HG02943 (cell line): Measurements from ENCODE around the gene CZIB.
"Not testable (repeated sequence)": the region's sequence is repeated elsewhere in the genome, so short reads cannot be mapped to it uniquely, and the experiment has no call there.

ENCODE experiments used
- ATAC-seq: cut with Tn5 transposase; IDR thresholded peaks from one replicate; pipeline ENCODE4 v1.9.1; 2021; ENCODE audit warnings: mild to moderate bottlenecking, low read depth, moderate library complexity; ENCODE audit not compliant: unreplicated experiment

Gene CZIB

DNA sequence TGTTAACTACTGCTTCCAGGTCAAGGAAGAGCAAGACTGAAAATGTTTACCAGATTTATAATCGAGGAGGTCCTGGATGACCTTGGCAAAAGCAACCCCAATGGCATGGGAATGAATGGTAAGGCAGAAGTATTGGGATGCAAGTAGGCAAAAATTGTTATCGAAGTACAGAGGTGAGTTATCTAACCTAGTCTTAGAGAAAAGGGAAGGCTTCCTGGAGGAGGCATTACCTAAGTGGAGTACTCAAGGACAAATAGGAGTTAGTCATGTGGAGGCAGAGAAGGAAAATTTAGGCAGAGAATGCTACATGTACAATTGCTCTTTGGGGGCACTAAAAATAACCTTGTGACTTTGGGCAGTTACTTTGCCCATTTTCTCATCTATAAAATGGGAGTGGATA, 21.4 kb upstream of the CZIB start:
- no peak for ATAC-seq

DNA sequence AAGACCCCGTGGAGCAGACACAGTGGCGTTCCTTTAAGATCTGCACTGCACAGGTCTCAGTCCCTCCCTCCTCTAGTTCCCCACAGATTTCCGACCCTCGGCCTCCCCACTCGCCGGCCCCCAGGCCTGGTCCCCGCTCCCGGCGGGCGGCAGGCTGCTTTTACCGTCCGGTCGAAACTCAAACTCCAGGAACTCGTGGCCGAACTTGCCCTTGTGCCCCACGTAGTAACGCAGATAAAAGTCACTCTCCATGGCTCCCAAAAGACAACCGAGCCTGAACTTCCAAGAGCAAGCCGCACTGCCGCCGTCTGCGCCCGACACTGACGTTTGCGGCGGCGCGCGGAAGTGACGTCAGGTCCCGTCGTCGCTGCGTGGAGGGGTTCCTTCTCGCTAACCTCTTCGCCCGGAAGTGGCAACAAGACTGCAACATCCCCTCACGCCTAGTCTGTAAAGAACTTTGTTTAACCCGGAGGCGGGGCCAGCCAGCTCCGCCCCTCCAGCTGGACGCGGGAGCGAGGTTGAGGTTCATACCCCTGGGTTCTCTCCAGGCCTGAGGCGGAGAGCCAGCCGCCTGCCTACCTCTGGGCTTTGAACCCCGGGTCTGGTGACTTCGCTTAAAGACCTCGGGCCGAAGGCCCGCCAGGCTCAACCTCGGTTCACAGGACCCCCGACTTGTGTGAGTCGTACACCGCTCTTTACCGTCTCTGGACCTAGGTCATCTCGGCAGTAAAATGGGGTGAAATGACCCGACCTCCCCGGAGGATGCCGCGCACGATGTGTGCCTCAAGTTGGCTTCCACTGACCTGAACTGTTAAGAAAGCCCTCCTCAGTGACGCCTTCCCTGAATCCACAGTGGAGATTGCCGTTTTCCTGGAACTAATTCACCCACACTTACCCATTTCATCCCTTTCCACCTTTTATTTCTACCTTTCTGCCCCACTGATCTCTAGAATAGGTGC, 18.0 kb upstream of the CZIB start, which contains the start of gene MAGOH:
Gene MAGOH, minus strand, starts transcription at position 322 of the 959 bp plus-strand sequence. Its CDS starts 70 bp downstream, at position 252.
- peak; percentile 94 for ATAC-seq

- no peak for ATAC-seq
These were observed 17.2 kb upstream of the CZIB start for GRCh38 chr1:53237638-53238037.

- ATAC-seq, result no peak
These were observed 490 bp upstream of the CZIB start for GRCh38 chr1:53220962-53221286.

DNA sequence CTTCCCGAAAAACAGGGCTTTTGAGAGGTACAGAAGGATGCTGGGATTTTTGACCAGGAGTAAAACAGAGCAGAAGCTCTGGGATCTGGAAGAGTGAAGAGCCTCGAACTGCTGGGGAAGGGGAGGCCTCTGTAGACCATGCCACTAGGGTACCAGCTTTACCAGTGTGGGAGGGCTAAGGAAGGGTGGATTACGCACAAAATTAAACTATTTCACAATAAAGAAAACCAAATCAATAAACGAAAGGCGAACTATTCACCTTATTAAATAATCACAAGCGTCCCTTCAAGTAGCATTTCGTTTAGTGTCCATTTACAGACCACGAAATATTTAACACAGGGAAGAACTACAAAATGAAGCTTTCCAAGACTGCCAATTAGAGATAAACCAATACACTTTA, 723 bp downstream of the CZIB start:
- no peak for ATAC-seq

DNA sequence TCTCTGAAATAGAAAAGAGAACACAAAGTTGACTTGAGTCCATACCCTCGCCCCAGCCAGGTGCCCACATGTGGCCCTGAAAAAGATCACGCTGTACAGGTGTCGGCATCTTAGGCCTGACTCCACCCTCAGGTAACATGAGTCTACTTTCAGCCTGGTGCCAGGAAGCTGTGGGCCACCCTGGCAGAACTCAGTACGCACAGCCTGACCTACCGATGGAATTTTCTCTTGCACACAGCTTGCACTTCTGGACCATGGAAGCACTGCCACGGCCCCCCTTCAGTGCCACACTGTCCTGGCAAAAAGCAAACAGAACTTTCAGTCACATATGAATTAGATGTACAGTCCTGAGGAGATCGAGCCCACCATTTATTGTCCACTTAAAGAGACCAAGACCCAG, 2.2 kb downstream of the CZIB start:
- no peak for ATAC-seq

GRCh38 chr1:53214376-53214940, 6.0 kb downstream of the CZIB start:
- ATAC-seq, result no peak

DNA sequence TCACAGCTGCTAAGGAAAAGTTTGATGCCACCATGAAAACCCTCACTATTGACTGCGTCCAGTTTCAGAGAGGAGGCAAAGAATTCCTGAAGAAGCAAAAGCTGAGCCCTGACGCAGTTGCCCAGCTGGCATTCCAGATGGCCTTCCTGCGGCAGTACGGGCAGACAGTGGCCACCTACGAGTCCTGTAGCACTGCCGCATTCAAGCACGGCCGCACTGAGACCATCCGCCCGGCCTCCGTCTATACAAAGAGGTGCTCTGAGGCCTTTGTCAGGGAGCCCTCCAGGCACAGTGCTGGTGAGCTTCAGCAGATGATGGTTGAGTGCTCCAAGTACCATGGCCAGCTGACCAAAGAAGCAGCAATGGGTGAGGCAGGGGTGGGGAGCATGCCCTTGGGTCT, 9.5 kb downstream of the CZIB start:
- ATAC-seq, result no peak

GRCh38 chr1:53210352-53210751, 10.1 kb downstream of the CZIB start:
- no peak for ATAC-seq

- no peak for ATAC-seq
These were observed 12.7 kb downstream of the CZIB start for GRCh38 chr1:53207726-53208125.

DNA sequence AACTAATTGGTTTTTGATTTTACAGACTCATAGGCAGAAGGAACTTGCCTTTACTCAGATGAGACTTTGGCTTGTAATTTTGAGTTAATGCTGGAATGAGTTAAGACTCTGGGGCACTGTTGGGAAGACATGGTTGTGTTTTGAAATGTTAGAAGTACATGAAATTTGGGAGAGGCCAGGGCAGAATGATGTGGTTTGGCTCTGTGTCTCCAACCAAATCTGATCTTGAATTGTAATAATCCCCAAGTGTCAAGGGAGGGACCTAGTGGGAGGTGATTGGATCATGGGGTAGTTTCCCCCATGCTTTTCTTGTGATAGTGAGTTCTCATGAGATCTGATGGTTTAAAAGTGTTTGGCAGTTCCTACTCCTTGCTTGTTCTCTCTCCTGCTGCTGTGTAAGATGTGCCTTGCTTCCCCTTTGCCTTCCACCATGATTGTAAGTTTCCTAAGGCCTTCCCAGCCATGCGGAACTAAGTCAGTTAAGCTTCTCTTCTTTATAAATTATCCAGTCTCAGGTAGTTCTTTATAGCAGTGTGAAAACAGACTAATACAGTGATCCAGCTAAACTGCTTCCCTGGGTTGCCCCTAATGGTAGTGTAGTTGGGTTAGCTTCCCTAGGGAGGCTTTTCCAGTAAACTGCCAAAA, 13.6 kb downstream of the CZIB start:
- no peak for ATAC-seq

GRCh38 chr1:53206083-53206685, 14.2 kb downstream of the CZIB start:
- not testable (repeated sequence) for ATAC-seq

- ATAC-seq, result not testable (repeated sequence)
These were observed 14.9 kb downstream of the CZIB start for GRCh38 chr1:53205496-53205895.

DNA sequence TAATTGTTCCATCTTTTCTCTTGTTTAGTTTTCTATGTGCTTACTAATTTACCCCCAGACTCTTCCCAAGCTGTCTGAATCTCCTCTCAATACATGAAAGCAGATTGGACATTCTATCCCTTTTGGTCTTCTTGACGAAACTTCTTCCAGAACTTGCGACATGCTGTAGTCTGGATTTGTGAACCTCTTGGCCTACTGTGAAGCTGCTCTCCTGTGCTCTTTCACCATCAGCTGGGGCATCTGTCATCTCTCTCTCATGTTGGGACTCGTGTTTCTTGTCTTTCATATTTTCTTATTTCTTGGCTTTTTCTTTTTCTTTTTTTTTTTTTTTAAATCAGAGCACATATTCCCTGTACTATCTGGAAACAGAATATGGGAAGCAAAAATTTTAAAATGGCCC, 17.0 kb downstream of the CZIB start:
- no peak for ATAC-seq

DNA sequence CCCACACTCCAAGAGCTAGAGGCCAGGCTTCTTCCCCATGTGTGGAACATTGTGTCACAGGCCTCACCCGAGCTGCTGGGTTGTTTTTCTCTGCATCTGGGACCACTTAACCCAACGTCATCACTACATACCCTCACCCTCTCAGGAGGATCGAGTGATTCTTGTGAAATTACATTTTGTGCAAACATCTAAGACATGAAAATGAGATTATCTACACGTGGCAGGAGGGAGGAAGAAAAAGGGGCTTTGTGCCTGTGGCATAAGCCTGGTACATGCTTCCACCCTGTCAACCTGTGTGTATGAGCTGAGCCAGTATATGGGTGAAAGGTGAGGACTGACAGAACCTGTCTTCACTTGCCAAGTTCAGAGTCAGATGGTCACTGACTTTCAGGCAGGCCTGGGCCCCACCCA, 22.2 kb downstream of the CZIB start:
- no peak for ATAC-seq

DNA sequence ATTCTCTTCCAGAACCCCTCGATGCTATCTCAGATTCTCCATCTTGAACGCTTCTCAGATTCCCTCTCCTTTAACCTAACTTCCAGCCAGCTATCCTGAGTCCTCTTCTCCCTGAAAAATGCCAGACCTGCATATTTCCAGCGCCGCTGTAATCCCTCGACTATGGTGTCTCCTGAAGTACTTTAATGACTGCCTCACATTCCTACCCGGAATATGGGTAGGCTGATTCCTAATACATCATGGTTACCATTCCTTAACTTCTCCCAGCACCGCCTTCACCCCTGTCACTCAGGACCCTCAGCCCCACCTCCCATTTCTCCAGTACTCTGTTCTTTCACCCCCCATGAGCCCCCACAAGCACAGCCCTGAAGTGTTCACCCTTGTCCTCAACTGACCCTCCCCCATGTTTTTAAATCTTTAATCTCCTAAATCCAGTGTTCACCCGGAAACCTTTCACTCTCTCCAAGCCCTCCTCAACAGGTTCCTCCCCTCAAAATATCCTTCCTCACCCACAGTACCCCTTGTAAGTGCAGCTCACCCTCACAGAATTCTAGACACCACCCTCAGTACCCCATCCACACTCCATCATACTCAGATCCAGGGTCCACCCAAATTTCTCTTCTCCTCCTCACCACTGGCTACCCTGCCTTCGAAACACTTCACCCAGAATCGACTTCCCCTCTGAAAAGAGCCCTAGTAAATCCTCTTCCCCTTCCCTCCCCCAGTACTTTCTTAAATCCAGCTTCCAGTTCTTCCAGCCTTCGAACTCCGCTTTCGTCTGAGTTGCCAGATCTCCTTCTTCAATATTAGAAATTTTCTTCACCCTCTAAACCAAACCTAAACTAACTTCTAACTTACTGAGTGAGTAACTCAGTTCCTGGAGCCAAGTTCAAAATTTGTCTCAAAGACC, 22.9 kb downstream of the CZIB start:
- ATAC-seq, result no peak

DNA sequence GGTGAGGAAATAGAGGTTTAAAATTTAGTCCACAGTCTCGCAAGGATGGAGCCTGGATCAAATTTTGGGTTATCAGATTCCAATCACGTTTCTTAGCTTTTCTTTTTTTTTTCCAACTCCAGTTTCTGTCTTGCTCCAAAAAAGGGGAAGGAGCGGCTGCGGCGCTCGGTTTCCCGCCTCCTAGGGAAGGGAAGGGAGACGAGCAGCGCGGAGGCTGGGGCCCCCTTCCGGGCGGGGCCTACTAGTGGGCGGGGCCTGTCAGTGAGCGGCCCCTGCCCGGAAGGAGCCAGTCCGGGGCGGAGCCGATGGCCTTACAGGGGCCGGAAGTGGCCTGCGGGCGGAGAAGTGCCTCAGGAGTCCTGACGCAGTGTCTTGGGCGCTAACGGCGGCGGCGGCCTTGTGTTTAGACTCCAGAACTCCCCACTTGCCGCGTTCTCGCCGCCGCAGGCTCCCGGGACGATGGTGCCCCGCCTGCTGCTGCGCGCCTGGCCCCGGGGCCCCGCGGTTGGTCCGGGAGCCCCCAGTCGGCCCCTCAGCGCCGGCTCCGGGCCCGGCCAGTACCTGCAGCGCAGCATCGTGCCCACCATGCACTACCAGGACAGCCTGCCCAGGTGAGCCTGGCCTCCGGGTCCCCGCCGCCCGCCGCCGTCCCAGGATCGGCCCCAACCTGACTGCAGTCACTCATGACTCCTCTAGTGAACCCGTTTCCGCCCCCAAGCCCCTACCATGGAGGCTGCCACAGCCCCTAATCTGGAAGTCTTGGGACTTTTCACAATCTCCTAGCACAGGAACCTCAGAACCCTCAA, 23.7 kb downstream of the CZIB start, which contains the start of gene CPT2:
Gene CPT2, plus strand, starts transcription at position 340 of the 806 bp plus-strand sequence. Its CDS starts 120 bp downstream, at position 460.
- peak; percentile 95 for ATAC-seq

DNA sequence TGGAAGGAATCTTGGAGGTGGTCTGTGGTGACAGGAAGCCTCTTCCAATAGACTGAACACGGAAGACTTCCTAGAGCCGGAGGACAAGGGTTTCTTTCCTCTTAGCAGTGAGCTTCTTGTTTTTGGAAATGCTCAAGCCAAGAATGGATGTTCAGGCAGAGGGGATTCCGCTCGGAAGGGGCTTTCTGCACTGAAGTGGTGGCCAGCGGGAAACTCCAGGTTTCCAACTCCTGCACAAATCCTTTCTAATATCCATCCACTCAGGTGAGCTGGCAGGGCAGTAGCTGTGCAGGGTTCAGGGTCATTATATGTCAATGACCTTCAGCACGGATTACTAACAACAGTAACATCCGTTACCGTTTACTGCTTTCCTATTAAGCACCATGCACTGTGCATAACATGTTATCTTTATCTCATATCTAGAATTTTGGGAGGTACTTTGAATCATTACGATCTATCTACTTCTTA, 24.4 kb downstream of the CZIB start:
- no peak for ATAC-seq
